HG03159 (cell line): ENCODE results near the gene RNF214.
"Not testable (repeated sequence)": the region's sequence is repeated elsewhere in the genome, so short reads cannot be mapped to it uniquely, and the experiment has no call there.

Source experiments
- ATAC-seq: cut with Tn5 transposase; IDR thresholded peaks from one replicate; pipeline ENCODE4 v1.9.1; 2021; ENCODE audit warnings: mild to moderate bottlenecking, moderate library complexity; ENCODE audit not compliant: unreplicated experiment

Gene RNF214

DNA sequence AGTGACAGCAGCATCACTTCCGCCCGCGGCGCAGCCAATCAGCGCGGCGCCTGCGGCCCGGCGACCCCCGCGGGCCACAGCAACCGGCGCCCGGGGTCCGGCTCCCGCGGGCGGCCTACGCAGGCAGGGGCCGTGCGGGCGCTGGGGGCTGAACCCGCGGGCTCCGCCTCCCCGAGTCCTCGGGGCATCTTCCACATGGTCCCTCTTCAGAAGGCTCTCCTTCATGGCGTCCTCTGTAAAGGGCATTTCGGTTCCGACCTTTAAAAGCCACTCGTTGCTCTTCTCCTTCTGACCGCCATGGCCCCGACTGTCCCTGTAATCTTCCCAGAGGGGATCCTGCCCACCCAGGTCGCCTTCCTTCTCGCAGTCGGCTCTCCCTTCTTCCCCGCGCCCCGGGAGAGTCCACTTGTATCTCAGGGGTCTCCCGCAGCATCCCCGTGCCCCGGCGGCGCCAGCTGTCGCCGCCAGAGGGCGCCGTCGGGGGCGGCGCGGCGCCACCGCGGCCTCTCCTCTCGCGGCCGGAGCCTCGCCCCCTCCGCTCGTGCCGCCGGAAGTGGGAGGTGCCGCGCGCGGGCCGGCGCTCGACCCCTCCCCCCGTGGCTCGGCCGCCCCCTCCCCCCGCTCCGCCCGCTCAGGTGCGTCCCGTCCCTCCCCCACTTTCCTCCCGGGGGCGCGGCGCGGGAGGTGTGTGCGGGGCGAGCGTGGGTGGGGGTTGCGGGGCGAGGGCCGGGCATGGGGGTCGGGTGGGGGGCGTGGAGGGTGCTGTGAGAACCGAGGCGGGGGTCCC is at the start of gene RNF214:
RNF214 (plus strand) TSS at position 580 of the 787 bp plus-strand sequence. CDS start 1,602 bp downstream, outside the sequence.
- peak; percentile 63 for ATAC-seq

DNA sequence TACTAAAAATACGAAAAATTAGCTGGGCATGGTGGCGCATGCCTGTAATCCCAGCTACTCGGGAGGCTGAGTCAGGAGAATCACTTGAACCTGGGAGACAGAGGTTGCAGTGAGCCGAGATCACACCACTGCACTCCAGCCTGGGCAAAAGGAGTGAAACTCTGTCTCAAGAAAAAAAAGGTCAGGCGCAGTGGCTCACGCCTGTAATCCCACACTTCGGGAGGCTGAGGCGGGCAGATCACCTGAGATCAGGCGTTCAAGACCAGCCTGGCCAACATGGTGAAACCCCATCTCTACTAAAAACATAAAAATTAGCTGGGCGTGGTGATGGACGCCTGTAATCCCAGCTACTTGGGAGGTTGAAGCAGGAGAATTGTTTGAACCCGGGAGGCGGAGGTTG is 49.3 kb upstream of the RNF214 start:
- not testable (repeated sequence) for ATAC-seq

- ATAC-seq, result no peak
Observed at GRCh38 chr11:117183724-117184349, 48.6 kb upstream of the RNF214 start.

GRCh38 chr11:117185736-117186430 is 46.6 kb upstream of the RNF214 start:
- ATAC-seq, result no peak

DNA sequence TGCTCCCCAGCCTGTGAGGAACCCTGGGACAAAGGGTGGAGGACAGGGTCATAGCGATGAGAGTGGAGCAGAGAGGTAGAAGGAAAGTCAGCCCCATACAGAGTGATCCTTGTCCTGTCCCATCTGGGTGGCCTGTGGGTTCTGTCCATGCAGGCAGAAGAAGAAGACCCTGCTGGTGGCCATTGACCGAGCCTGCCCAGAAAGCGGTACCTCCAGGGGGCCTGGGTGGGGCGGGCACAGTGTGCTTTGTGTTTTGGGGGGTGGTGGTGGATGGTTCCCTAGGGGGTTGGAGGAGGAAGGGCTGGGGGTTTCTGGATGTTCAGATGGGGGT is 46.1 kb upstream of the RNF214 start:
- no peak for ATAC-seq

DNA sequence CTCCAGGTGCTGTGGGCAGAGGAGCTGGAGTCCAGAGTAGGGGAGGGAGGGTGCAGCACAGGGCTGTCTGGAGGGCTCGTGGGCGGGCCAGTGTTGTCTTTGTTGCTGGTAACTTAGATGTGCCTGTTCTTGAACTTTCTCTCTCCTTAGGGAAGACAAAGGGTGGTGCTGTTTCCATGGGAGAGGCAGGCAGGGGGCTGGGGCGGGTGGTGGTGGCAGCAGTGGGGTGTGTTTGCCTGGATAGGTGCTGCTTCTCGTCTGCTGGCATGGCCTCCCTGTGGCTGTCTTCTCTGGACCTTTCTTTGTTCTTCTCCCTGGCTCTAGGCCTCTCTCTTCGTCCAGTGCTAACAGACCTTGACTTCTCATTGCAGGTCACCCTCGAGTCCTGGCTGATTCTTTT is 45.5 kb upstream of the RNF214 start:
- no peak for ATAC-seq

GRCh38 chr11:117187428-117187798 is 45.1 kb upstream of the RNF214 start:
- ATAC-seq, result no peak

DNA sequence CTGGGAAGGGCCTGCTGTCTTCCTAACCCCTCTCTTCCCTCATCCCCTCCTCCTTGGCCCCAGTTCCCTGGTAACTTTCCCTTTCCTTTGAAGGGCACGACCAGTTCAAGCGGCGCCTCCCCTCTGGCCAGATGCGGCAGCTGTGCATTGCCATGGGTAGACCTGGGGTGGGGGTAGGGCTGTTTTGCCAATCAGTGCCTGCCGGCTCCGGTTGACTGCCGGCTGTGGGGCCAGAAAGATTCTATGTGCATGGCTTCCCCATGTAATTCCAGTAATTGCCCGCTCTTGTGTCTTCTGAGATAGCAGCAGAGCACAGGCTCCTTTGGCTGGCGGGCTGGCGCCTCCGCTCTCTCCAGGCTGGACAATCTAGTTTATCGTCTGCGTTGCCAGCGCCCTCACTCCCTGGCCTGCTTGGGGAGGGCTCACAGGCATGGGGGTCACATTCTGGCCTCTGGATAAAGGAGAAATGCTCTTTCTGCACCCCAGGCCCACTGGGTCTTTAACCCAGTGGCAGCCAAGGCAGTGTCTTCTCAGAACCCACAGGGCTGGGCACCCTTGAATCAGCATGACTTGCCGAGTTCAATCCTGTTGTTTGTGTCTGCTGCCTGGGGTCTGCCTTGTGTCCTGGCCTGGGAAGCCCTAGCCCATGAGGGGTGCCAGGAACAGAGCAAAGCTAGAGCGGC is 44.5 kb upstream of the RNF214 start:
- no peak for ATAC-seq

DNA sequence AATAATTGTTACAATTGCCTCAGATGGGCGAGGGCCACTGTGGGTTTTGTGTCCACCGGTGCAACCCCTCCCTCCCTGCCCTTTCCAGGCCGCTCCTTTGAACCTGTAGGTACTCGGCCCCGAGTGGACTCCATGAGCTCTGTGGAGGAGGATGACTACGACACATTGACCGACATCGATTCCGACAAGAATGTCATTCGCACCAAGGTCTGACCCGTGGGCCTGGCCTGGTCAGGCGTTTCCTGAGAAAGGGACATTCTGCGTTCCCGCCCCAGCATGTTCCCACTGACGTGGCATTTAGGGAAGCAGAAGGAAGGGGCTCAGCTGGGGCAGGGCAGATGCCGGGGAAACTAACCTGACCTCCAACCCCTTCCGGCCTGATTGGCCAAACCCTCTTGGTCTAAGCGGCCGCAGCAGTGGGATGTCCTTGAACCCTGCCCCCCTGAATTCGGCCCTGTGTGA is 43.8 kb upstream of the RNF214 start:
- no peak for ATAC-seq

GRCh38 chr11:117189191-117189940 is 43.1 kb upstream of the RNF214 start:
- peak; percentile 62 for ATAC-seq

DNA sequence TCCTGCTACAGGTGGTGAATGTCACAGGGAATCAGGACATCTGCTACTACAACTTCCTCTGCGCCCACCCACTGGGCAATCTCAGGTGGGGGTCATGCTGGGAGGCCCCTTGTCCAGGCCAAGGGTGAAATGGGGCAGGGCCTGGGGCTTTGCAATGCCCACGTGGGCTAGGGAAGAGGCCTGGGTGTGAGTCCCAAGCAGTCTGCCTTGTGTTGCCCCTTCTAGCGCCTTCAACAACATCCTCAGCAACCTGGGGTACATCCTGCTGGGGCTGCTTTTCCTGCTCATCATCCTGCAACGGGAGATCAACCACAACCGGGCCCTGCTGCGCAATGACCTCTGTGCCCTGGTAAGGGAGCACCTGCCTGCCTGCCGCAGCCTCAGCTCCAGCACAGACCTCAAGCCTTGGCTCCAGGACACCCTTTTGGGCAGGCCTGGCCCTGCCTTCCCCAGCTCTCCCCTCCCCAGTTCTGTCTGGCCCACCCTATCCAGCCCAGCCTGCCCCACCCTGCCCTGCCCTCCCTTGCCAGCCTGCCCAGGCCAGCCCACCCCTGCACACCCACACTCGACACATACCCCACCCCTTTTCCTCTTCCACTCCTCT is 42.4 kb upstream of the RNF214 start:
- no peak for ATAC-seq

DNA sequence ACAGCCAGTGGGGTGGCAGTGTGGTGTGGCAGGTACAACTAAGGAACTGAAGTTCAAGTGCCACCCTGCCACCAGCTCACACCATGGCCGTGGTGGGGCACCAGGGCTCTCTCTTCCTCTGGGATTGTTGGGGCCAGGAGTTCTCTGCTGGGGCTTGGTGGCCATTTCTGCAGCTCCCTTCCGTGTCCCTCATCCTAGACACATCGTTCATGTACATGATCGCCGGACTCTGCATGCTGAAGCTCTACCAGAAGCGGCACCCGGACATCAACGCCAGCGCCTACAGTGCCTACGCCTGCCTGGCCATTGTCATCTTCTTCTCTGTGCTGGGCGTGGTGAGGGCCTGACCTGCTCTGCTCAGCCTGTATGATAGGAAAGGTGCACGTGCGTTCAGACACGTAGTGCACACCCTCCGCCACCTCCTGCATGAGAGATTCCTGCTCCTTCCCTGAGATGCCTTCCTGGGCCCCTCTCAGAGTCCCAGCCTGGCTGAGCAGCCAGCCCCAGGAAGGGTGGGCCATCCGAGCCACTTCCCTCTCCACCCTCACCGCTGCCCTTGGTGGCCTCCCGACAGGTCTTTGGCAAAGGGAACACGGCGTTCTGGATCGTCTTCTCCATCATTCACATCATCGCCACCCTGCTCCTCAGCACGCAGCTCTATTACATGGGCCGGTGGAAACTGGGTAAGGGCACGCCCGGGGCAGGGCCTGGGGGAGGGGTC is 40.6 kb upstream of the RNF214 start:
- ATAC-seq, result no peak

GRCh38 chr11:117192401-117192875 is 40.0 kb upstream of the RNF214 start:
- no peak for ATAC-seq

DNA sequence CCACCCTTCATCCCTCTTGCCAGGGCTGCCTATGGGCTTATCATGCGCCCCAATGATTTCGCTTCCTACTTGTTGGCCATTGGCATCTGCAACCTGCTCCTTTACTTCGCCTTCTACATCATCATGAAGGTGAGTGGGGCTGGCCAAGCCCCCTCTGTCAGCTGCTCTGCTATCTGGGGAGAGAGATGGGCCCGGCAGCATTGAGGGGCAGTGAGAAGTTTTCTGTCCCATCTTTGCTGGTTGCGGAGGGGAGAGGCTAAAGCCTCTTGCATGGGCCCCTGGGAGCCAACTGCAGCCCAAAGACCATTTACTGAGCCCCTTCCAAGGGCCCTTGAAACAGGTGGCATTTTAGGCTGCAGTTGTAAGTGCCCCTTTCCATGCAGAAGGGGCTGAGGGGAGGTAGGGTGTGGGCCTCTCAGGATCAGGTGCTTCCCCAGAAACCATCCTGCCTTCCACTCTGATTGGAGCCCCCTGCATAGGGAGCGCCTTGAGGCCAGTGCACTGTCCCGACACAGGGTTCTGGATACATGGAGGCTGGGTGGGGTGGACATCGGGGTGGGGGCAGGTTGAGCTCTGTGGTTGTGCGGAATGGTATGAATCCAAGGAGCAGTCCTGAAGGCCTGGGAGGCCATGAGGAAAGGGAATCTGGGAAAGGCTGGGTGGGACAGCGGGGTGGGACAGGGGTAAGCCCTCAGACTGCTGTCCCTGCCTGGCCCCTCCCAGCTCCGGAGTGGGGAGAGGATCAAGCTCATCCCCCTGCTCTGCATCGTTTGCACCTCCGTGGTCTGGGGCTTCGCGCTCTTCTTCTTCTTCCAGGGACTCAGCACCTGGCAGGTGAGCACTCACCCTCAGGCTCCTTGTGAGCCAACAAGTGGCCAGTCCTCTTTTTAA is 39.1 kb upstream of the RNF214 start:
- ATAC-seq, result no peak

GRCh38 chr11:117194267-117194666 is 38.2 kb upstream of the RNF214 start:
- no peak for ATAC-seq

GRCh38 chr11:117195258-117195657 is 37.2 kb upstream of the RNF214 start:
- no peak for ATAC-seq

DNA sequence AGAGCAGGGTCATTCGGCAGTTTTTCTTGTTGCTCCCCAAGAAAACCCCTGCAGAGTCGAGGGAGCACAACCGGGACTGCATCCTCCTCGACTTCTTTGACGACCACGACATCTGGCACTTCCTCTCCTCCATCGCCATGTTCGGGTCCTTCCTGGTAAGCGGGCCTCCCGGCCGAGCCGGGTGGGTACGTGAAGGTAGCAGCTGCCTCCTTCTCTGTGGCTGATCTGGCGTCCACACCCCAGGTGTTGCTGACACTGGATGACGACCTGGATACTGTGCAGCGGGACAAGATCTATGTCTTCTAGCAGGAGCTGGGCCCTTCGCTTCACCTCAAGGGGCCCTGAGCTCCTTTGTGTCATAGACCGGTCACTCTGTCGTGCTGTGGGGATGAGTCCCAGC is 36.7 kb upstream of the RNF214 start:
- ATAC-seq, result no peak

GRCh38 chr11:117197006-117197405 is 35.5 kb upstream of the RNF214 start:
- no peak for ATAC-seq
